SK-N-SH treated with all-trans-retinoic acid at 6 μM for 48 hours (cell line): ENCODE data around the gene CEACAM18.

Experiments
- SNAI2 ChIP-seq: fragments of 250-450 bp; sonication (Bioruptor Pico); IDR thresholded peaks from 2 replicates; pipeline ENCODE4 v1.5.0; 2020; ENCODE audit warnings: mild to moderate bottlenecking, moderate library complexity
- TOX ChIP-seq: fragments of 250-450 bp; sonication (Bioruptor Pico); IDR thresholded peaks from 2 replicates; pipeline ENCODE4 v1.8.0; 2021; ENCODE audit warnings: mild to moderate bottlenecking, moderate library complexity, borderline replicate concordance

- TF ChIP-seq SNAI2 (CRISPR knock-in tag) (no peak), TOX (CRISPR knock-in tag) (no peak)
Observed at GRCh38 chr19:51491586-51491985, 13.2 kb downstream of the CEACAM18 start.
